Measurements from ENCODE around the gene ZNF804A.
A peak's percentile ranks its signal among the peaks of the same experiment; 100 is the strongest.

Gene ZNF804A
- 0.05 to 0.65 reads per million in 2 donors for total RNA-seq

GRCh38 chr2:184598316-184599053 is at the start of gene ZNF804A:
Gene ZNF804A (plus strand): TSS chr2:184598529. CDS start chr2:184598960, 431 bp downstream.
- peak; percentile 9 for DNase-seq

- no peak for DNase-seq
Observed at GRCh38 chr2:184549153-184549552, 49.2 kb upstream of the ZNF804A start.

GRCh38 chr2:184551626-184552025 is 46.7 kb upstream of the ZNF804A start:
- no peak for DNase-seq

- no peak for DNase-seq
Observed at GRCh38 chr2:184554736-184555135, 43.6 kb upstream of the ZNF804A start.

- DNase-seq: no peak
Observed at GRCh38 chr2:184555352-184555751, 43.0 kb upstream of the ZNF804A start.

- no peak for DNase-seq
Observed at GRCh38 chr2:184556639-184557038, 41.7 kb upstream of the ZNF804A start.

- DNase-seq: no peak
Observed at GRCh38 chr2:184558713-184559464, 39.4 kb upstream of the ZNF804A start.

- no peak for DNase-seq
Observed at GRCh38 chr2:184560603-184561002, 37.7 kb upstream of the ZNF804A start.

- no peak for DNase-seq
Observed at GRCh38 chr2:184562532-184562931, 35.8 kb upstream of the ZNF804A start.

- DNase-seq: no peak
Observed at GRCh38 chr2:184564092-184564491, 34.2 kb upstream of the ZNF804A start.

- no peak for DNase-seq
Observed at GRCh38 chr2:184566716-184567115, 31.6 kb upstream of the ZNF804A start.

GRCh38 chr2:184577056-184577455 is 21.3 kb upstream of the ZNF804A start:
- no peak for DNase-seq

- no peak for DNase-seq
Observed at GRCh38 chr2:184577743-184578142, 20.6 kb upstream of the ZNF804A start.

GRCh38 chr2:184579226-184579625 is 19.1 kb upstream of the ZNF804A start:
- DNase-seq: no peak

GRCh38 chr2:184581391-184581790 is 16.9 kb upstream of the ZNF804A start:
- DNase-seq: no peak

- no peak for DNase-seq
Observed at GRCh38 chr2:184589261-184589660, 9.1 kb upstream of the ZNF804A start.

- DNase-seq: no peak
Observed at GRCh38 chr2:184596819-184597411, 1.4 kb upstream of the ZNF804A start.

- no peak for DNase-seq
Observed at GRCh38 chr2:184597571-184597991, 748 bp upstream of the ZNF804A start.

GRCh38 chr2:184598002-184598315 is 370 bp upstream of the ZNF804A start:
- no peak for DNase-seq

- DNase-seq: no peak
Observed at GRCh38 chr2:184599054-184599871, 934 bp downstream of the ZNF804A start.

GRCh38 chr2:184599872-184600222 is 1.5 kb downstream of the ZNF804A start:
- no peak for DNase-seq

GRCh38 chr2:184602734-184603133 is 4.4 kb downstream of the ZNF804A start:
- no peak for DNase-seq

- no peak for DNase-seq
Observed at GRCh38 chr2:184610891-184611290, 12.6 kb downstream of the ZNF804A start.

Data from activated gamma-delta T cell (primary cell).